Measurements from ENCODE around the gene DNAH7.

Gene DNAH7

GRCh38 chr2:196066291-196067087 lies 2.1 kb downstream of the DNAH7 start:
- H3K4me1 ChIP-seq (ENCODE audit: control extremely low read depth in 1 of 4, control insufficient read depth in 4 of 4, insufficient read depth in 4 of 4, low read length in 3 of 4) = peaks cover 4 to 28% (median 13%) of the 10 kb centered on the region in 4 experiments
- DNase-seq = peak in 2 of 3 donors; percentile 59 to 61
- POLR2A ChIA-PET = no interaction called here
- no peaks in the 10 kb centered on the region for H3K36me3 ChIP-seq (ENCODE audit: control insufficient read depth in 4 of 4, insufficient read depth in 4 of 4, low read length in 3 of 4)
- no peaks in the 10 kb centered on the region for H3K27me3 ChIP-seq (replicated peaks in 2 of 5; ENCODE audit: control insufficient read depth in 4 of 5, insufficient read depth in 5 of 5, low read length in 4 of 5)
- WGBS (ENCODE audit: insufficient coverage) = no CpG with 5 or more reads among the region's 3 CpGs
- no peak overlapping the region for H3K27ac ChIP-seq (ENCODE audit: insufficient read depth in 1 of 2, low read depth in 1 of 2, low read length in 2 of 2, poor library complexity in 1 of 2, severe bottlenecking in 2 of 2)
- CTCF ChIA-PET = interaction anchor here (0.6 to 4.1 kb wide), 13 partner anchors 11 to 453 kb away, joined by 3 to 32 read pairs (median 4); no protein-coding TSS in a partner anchor
- H3K4me3 ChIP-seq (ENCODE audit: control insufficient read depth in 1 of 7, extremely low read depth in 1 of 7, insufficient read depth in 4 of 7, low read depth in 2 of 7, low read length in 6 of 7) = no peak overlapping the region
- no peaks in the 10 kb centered on the region for H3K9me3 ChIP-seq (ENCODE audit: control extremely low read depth in 1 of 5, control insufficient read depth in 4 of 5, insufficient read depth in 2 of 5, low read depth in 1 of 5, low read length in 4 of 5)

- Histone ChIP-seq H3K27me3 (replicated peaks in 2 of 5; ENCODE audit: control insufficient read depth in 4 of 5, insufficient read depth in 5 of 5, low read length in 4 of 5) (no peaks in the 10 kb centered on the region), H3K36me3 (ENCODE audit: control insufficient read depth in 4 of 4, insufficient read depth in 4 of 4, low read length in 3 of 4) (no peaks in the 10 kb centered on the region), H3K27ac (ENCODE audit: insufficient read depth in 1 of 2, low read depth in 1 of 2, low read length in 2 of 2, poor library complexity in 1 of 2, severe bottlenecking in 2 of 2) (no peak overlapping the region), H3K4me1 (ENCODE audit: control extremely low read depth in 1 of 4, control insufficient read depth in 4 of 4, insufficient read depth in 4 of 4, low read length in 3 of 4) (peaks cover 4 to 20% (median 9%) of the 10 kb centered on the region in 4 experiments), H3K9me3 (ENCODE audit: control extremely low read depth in 1 of 5, control insufficient read depth in 4 of 5, insufficient read depth in 2 of 5, low read depth in 1 of 5, low read length in 4 of 5) (no peaks in the 10 kb centered on the region), H3K4me3 (ENCODE audit: control insufficient read depth in 1 of 7, extremely low read depth in 1 of 7, insufficient read depth in 4 of 7, low read depth in 2 of 7, low read length in 6 of 7) (no peak overlapping the region)
- ChIA-PET CTCF (interaction anchor here (0.9 kb wide), 1 partner anchor 399 kb away, joined by 4 read pairs; no protein-coding TSS in a partner anchor), POLR2A (no interaction called here)
- no peak for DNase-seq
- 100% methylated on average over 3 of the region's 5 CpGs for WGBS (ENCODE audit: insufficient coverage)
Observed at GRCh38 chr2:196063773-196064172, 4.9 kb downstream of the DNAH7 start.

- Histone ChIP-seq H3K9me3 (ENCODE audit: control extremely low read depth in 1 of 5, control insufficient read depth in 4 of 5, insufficient read depth in 2 of 5, low read depth in 1 of 5, low read length in 4 of 5) (no peaks in the 10 kb centered on the region), H3K27me3 (replicated peaks in 2 of 5; ENCODE audit: control insufficient read depth in 4 of 5, insufficient read depth in 5 of 5, low read length in 4 of 5) (no peaks in the 10 kb centered on the region), H3K4me1 (ENCODE audit: control extremely low read depth in 1 of 4, control insufficient read depth in 4 of 4, insufficient read depth in 4 of 4, low read length in 3 of 4) (no peaks in the 10 kb centered on the region), H3K27ac (ENCODE audit: insufficient read depth in 1 of 2, low read depth in 1 of 2, low read length in 2 of 2, poor library complexity in 1 of 2, severe bottlenecking in 2 of 2) (no peak overlapping the region), H3K4me3 (ENCODE audit: control insufficient read depth in 1 of 7, extremely low read depth in 1 of 7, insufficient read depth in 4 of 7, low read depth in 2 of 7, low read length in 6 of 7) (no peak overlapping the region), H3K36me3 (ENCODE audit: control insufficient read depth in 4 of 4, insufficient read depth in 4 of 4, low read length in 3 of 4) (no peaks in the 10 kb centered on the region)
- POLR2A ChIA-PET = no interaction called here
- WGBS (ENCODE audit: insufficient coverage) = 95% methylated on average over 2 of the region's 3 CpGs
- DNase-seq = no peak
- CTCF ChIA-PET = no interaction called here
Observed at GRCh38 chr2:196059491-196059960, 9.1 kb downstream of the DNAH7 start.

- Histone ChIP-seq H3K36me3 (ENCODE audit: control insufficient read depth in 4 of 4, insufficient read depth in 4 of 4, low read length in 3 of 4) (no peaks in the 10 kb centered on the region), H3K9me3 (ENCODE audit: control extremely low read depth in 1 of 5, control insufficient read depth in 4 of 5, insufficient read depth in 2 of 5, low read depth in 1 of 5, low read length in 4 of 5) (no peaks in the 10 kb centered on the region), H3K27ac (ENCODE audit: insufficient read depth in 1 of 2, low read depth in 1 of 2, low read length in 2 of 2, poor library complexity in 1 of 2, severe bottlenecking in 2 of 2) (no peak overlapping the region), H3K27me3 (replicated peaks in 2 of 5; ENCODE audit: control insufficient read depth in 4 of 5, insufficient read depth in 5 of 5, low read length in 4 of 5) (no peaks in the 10 kb centered on the region), H3K4me3 (ENCODE audit: control insufficient read depth in 1 of 7, extremely low read depth in 1 of 7, insufficient read depth in 4 of 7, low read depth in 2 of 7, low read length in 6 of 7) (no peak overlapping the region), H3K4me1 (ENCODE audit: control extremely low read depth in 1 of 4, control insufficient read depth in 4 of 4, insufficient read depth in 4 of 4, low read length in 3 of 4) (peaks cover 0 to 3% (median 0%) of the 10 kb centered on the region in 4 experiments)
- WGBS (ENCODE audit: insufficient coverage) = 100% methylated on average over 1 of the region's 2 CpGs
- ChIA-PET POLR2A (no interaction called here), CTCF (interaction anchor here (1.3 kb wide), 1 partner anchor 13 kb away, joined by 4 read pairs; no protein-coding TSS in a partner anchor)
- DNase-seq = no peak
Observed at GRCh38 chr2:196054631-196055030, 14.0 kb downstream of the DNAH7 start.

GRCh38 chr2:196046123-196046917 lies 22.3 kb downstream of the DNAH7 start:
- Histone ChIP-seq H3K4me1 (ENCODE audit: control extremely low read depth in 1 of 4, control insufficient read depth in 4 of 4, insufficient read depth in 4 of 4, low read length in 3 of 4) (peaks cover 0 to 7% (median 3%) of the 10 kb centered on the region in 4 experiments), H3K9me3 (ENCODE audit: control extremely low read depth in 1 of 5, control insufficient read depth in 4 of 5, insufficient read depth in 2 of 5, low read depth in 1 of 5, low read length in 4 of 5) (no peaks in the 10 kb centered on the region), H3K27ac (ENCODE audit: insufficient read depth in 1 of 2, low read depth in 1 of 2, low read length in 2 of 2, poor library complexity in 1 of 2, severe bottlenecking in 2 of 2) (no peak overlapping the region), H3K27me3 (replicated peaks in 2 of 5; ENCODE audit: control insufficient read depth in 4 of 5, insufficient read depth in 5 of 5, low read length in 4 of 5) (no peaks in the 10 kb centered on the region), H3K4me3 (ENCODE audit: control insufficient read depth in 1 of 7, extremely low read depth in 1 of 7, insufficient read depth in 4 of 7, low read depth in 2 of 7, low read length in 6 of 7) (peak overlapping the region in 1 of 7 experiments; percentile 4), H3K36me3 (ENCODE audit: control insufficient read depth in 4 of 4, insufficient read depth in 4 of 4, low read length in 3 of 4) (no peaks in the 10 kb centered on the region)
- POLR2A ChIA-PET = interaction anchor here (0.7 kb wide), 1 partner anchor 1581 kb away, joined by 4 read pairs; no protein-coding TSS in a partner anchor
- 87% methylated on average over 6 of the region's 7 CpGs for WGBS (ENCODE audit: insufficient coverage)
- CTCF ChIA-PET = interaction anchor here (0.8 to 1.6 kb wide), 2 partner anchors 32 to 108 kb away, joined by 3 to 6 read pairs; no protein-coding TSS in a partner anchor
- peak in 2 of 3 donors; percentile 39 to 45 for DNase-seq

- Histone ChIP-seq H3K9me3 (ENCODE audit: control extremely low read depth in 1 of 5, control insufficient read depth in 4 of 5, insufficient read depth in 2 of 5, low read depth in 1 of 5, low read length in 4 of 5) (peaks cover 0 to 29% (median 3%) of the 10 kb centered on the region in 5 experiments), H3K27me3 (replicated peaks in 2 of 5; ENCODE audit: control insufficient read depth in 4 of 5, insufficient read depth in 5 of 5, low read length in 4 of 5) (no peaks in the 10 kb centered on the region), H3K36me3 (ENCODE audit: control insufficient read depth in 4 of 4, insufficient read depth in 4 of 4, low read length in 3 of 4) (no peaks in the 10 kb centered on the region), H3K4me1 (ENCODE audit: control extremely low read depth in 1 of 4, control insufficient read depth in 4 of 4, insufficient read depth in 4 of 4, low read length in 3 of 4) (peaks cover 0 to 7% (median 3%) of the 10 kb centered on the region in 4 experiments), H3K27ac (ENCODE audit: insufficient read depth in 1 of 2, low read depth in 1 of 2, low read length in 2 of 2, poor library complexity in 1 of 2, severe bottlenecking in 2 of 2) (no peak overlapping the region), H3K4me3 (ENCODE audit: control insufficient read depth in 1 of 7, extremely low read depth in 1 of 7, insufficient read depth in 4 of 7, low read depth in 2 of 7, low read length in 6 of 7) (no peak overlapping the region)
- ChIA-PET POLR2A (no interaction called here), CTCF (no interaction called here)
- DNase-seq = no peak
Observed at GRCh38 chr2:196041786-196042185, 26.9 kb downstream of the DNAH7 start.

GRCh38 chr2:196040218-196040617 lies 28.4 kb downstream of the DNAH7 start:
- peaks cover 0 to 36% (median 6%) of the 10 kb centered on the region in 5 experiments for H3K9me3 ChIP-seq (ENCODE audit: control extremely low read depth in 1 of 5, control insufficient read depth in 4 of 5, insufficient read depth in 2 of 5, low read depth in 1 of 5, low read length in 4 of 5)
- H3K27me3 ChIP-seq (replicated peaks in 2 of 5; ENCODE audit: control insufficient read depth in 4 of 5, insufficient read depth in 5 of 5, low read length in 4 of 5) = no peaks in the 10 kb centered on the region
- H3K36me3 ChIP-seq (ENCODE audit: control insufficient read depth in 4 of 4, insufficient read depth in 4 of 4, low read length in 3 of 4) = no peaks in the 10 kb centered on the region
- H3K27ac ChIP-seq (ENCODE audit: insufficient read depth in 1 of 2, low read depth in 1 of 2, low read length in 2 of 2, poor library complexity in 1 of 2, severe bottlenecking in 2 of 2) = no peak overlapping the region
- ChIA-PET CTCF (no interaction called here), POLR2A (no interaction called here)
- H3K4me1 ChIP-seq (ENCODE audit: control extremely low read depth in 1 of 4, control insufficient read depth in 4 of 4, insufficient read depth in 4 of 4, low read length in 3 of 4) = no peaks in the 10 kb centered on the region
- no peak overlapping the region for H3K4me3 ChIP-seq (ENCODE audit: control insufficient read depth in 1 of 7, extremely low read depth in 1 of 7, insufficient read depth in 4 of 7, low read depth in 2 of 7, low read length in 6 of 7)
- DNase-seq = peak in 2 of 3 donors; percentile 3 to 4

Data from common myeloid progenitor, CD34-positive (primary cell).